HG03457 (cell line): Measurements from ENCODE around the gene CDK11B.

ENCODE experiments used
- ATAC-seq: cut with Tn5 transposase; IDR thresholded peaks from one replicate; pipeline ENCODE4 v1.9.1; 2021; ENCODE audit warnings: moderate number of reproducible peaks; ENCODE audit not compliant: unreplicated experiment

The CDK11B gene

GRCh38 chr1:1617516-1617915 is 41.3 kb downstream of the CDK11B start:
- ATAC-seq, result no peak

GRCh38 chr1:1616838-1617237 is 42.0 kb downstream of the CDK11B start:
- ATAC-seq, result no peak

- ATAC-seq, result no peak
Observed at GRCh38 chr1:1616045-1616790, 42.6 kb downstream of the CDK11B start.

- peak; percentile 65 for ATAC-seq
Observed at GRCh38 chr1:1615256-1616044, 43.4 kb downstream of the CDK11B start, which contains the start of gene MIB2. Gene MIB2 (plus strand): TSS chr1:1615500. CDS start chr1:1623453, 7,953 bp downstream.

GRCh38 chr1:1614954-1615255 is 43.9 kb downstream of the CDK11B start:
- no peak for ATAC-seq

- no peak for ATAC-seq
Observed at GRCh38 chr1:1614204-1614953, 44.4 kb downstream of the CDK11B start.

GRCh38 chr1:1613509-1614082 is 45.2 kb downstream of the CDK11B start:
- no peak for ATAC-seq

- ATAC-seq, result no peak
Observed at GRCh38 chr1:1612104-1612400, 46.8 kb downstream of the CDK11B start.

- no peak for ATAC-seq
Observed at GRCh38 chr1:1610796-1611195, 48.0 kb downstream of the CDK11B start.

GRCh38 chr1:1609822-1610485 is 48.9 kb downstream of the CDK11B start:
- no peak for ATAC-seq

GRCh38 chr1:1606232-1606631 is 52.6 kb downstream of the CDK11B start:
- no peak for ATAC-seq

GRCh38 chr1:1605724-1606123 is 53.1 kb downstream of the CDK11B start:
- no peak for ATAC-seq

- ATAC-seq, result no peak
Observed at GRCh38 chr1:1605034-1605591, 53.7 kb downstream of the CDK11B start.

- no peak for ATAC-seq
Observed at GRCh38 chr1:1604374-1605033, 54.3 kb downstream of the CDK11B start.

GRCh38 chr1:1603671-1604373 is 55.0 kb downstream of the CDK11B start:
- no peak for ATAC-seq

- ATAC-seq, result no peak
Observed at GRCh38 chr1:1602968-1603506, 55.8 kb downstream of the CDK11B start.

GRCh38 chr1:1602304-1602967 is 56.4 kb downstream of the CDK11B start:
- no peak for ATAC-seq

GRCh38 chr1:1601564-1602303 is 57.1 kb downstream of the CDK11B start:
- ATAC-seq, result no peak
